ENCODE results near the gene MYO3A. TPM values are rescaled to one million over a fixed set of nuclear protein-coding genes. Genes with fewer than 3 reads are reported as not detected.

Gene MYO3A
- total and polyA plus RNA-seq, 2 experiments from 2014 or later: 3.0 to 10.7 TPM

- TF ChIP-seq ZNF114 (CRISPR knock-in tag; IDR thresholded peaks at IDR 0.05) (no peak), CTCF (conservative IDR thresholded peaks at IDR 0.05; ENCODE audit: low read depth in 2 of 2) (no peak), ETS1 (IDR thresholded peaks at IDR 0.05) (no peak), CREB1 (CRISPR knock-in tag; IDR thresholded peaks at IDR 0.05; ENCODE audit: low read depth) (no peak), EZH2phosphoT487 (IDR thresholded peaks at IDR 0.05; ENCODE audit: unreplicated experiment) (no peak), ZNF331 (CRISPR knock-in tag; IDR thresholded peaks at IDR 0.05; ENCODE audit: low read depth) (no peak), STAT1 (IDR thresholded peaks at IDR 0.05; ENCODE audit: unreplicated experiment) (no peak), NANOG (IDR thresholded peaks at IDR 0.05; ENCODE audit: borderline replicate concordance) (no peak), POLR2AphosphoS5 (IDR thresholded peaks at IDR 0.05; ENCODE audit: low read depth) (no peak), ZNF462 (CRISPR knock-in tag; IDR thresholded peaks at IDR 0.05) (no peak), JUNB (IDR thresholded peaks at IDR 0.05; ENCODE audit: unreplicated experiment) (no peak), EZH2 (IDR thresholded peaks at IDR 0.05; ENCODE audit: low read depth, unreplicated experiment) (no peak)
- TF ChIP-seq, protein P1, sequence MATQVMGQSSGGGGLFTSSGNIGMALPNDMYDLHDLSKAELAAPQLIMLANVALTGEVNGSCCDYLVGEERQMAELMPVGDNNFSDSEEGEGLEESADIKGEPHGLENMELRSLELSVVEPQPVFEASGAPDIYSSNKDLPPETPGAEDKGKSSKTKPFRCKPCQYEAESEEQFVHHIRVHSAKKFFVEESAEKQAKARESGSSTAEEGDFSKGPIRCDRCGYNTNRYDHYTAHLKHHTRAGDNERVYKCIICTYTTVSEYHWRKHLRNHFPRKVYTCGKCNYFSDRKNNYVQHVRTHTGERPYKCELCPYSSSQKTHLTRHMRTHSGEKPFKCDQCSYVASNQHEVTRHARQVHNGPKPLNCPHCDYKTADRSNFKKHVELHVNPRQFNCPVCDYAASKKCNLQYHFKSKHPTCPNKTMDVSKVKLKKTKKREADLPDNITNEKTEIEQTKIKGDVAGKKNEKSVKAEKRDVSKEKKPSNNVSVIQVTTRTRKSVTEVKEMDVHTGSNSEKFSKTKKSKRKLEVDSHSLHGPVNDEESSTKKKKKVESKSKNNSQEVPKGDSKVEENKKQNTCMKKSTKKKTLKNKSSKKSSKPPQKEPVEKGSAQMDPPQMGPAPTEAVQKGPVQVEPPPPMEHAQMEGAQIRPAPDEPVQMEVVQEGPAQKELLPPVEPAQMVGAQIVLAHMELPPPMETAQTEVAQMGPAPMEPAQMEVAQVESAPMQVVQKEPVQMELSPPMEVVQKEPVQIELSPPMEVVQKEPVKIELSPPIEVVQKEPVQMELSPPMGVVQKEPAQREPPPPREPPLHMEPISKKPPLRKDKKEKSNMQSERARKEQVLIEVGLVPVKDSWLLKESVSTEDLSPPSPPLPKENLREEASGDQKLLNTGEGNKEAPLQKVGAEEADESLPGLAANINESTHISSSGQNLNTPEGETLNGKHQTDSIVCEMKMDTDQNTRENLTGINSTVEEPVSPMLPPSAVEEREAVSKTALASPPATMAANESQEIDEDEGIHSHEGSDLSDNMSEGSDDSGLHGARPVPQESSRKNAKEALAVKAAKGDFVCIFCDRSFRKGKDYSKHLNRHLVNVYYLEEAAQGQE (IDR thresholded peaks at IDR 0.05; ENCODE audit: unreplicated experiment): no peak
- no peaks in the 10 kb centered on the region for H3K79me2 ChIP-seq (replicated peaks; ENCODE audit: insufficient read depth)
- H3K27ac ChIP-seq (ENCODE audit: low read depth): no peak overlapping the region
- no peak overlapping the region for H2AFZ ChIP-seq
- Mint-ChIP-seq H3K4me3 (no peak overlapping the region), H3K27ac (no peak overlapping the region), H3K9me3 (peaks cover 4% of the 10 kb centered on the region; the same call in 2 of the 3 replicates), H3K27me3 (ENCODE audit: insufficient read depth, low read depth, poor library complexity) (no peaks in the 10 kb centered on the region), H3K4me1 (peaks cover 9% of the 10 kb centered on the region; the same call in 2 of the 3 replicates), H3K36me3 (ENCODE audit: low read depth) (peaks cover 18% of the 10 kb centered on the region)
- no peak overlapping the region for H3K4me3 ChIP-seq
- H4K20me1 ChIP-seq (replicated peaks; ENCODE audit: insufficient read depth): no peaks in the 10 kb centered on the region
- ATAC-seq (no peak), DNase-seq (ENCODE audit: low spot score) (no peak)
- no peaks in the 10 kb centered on the region for H3F3A ChIP-seq (replicated peaks; ENCODE audit: low read depth)
- no peak overlapping the region for H3K4me2 ChIP-seq
- no peaks in the 10 kb centered on the region for H3K9me2 ChIP-seq (ENCODE audit: insufficient read depth)
- H3K4me1 ChIP-seq (ENCODE audit: insufficient read depth): no peaks in the 10 kb centered on the region
- H3K27me3 ChIP-seq (ENCODE audit: insufficient read depth): no peaks in the 10 kb centered on the region
- H3K36me3 ChIP-seq (ENCODE audit: insufficient read depth): no peaks in the 10 kb centered on the region
Observed at GRCh38 chr10:25972631-25973030, 38.6 kb downstream of the MYO3A start.
